ENCODE measurements around the gene TUT4. TPM values are rescaled to one million over a fixed set of nuclear protein-coding genes. Genes with fewer than 3 reads are reported as not detected.

TUT4 gene
- total RNA-seq, 6 donors from 2014 or later: 31.0 to 85.7 (median 55.4) TPM

Other genes with a start within 250 kb of the TUT4 start
- gene CC2D1B, start 186.9 kb downstream of the TUT4 start, total RNA-seq: 10 to 100 TPM; 40.8 to 77.2 (median 63.3) TPM
- gene ORC1, start 148.7 kb downstream of the TUT4 start, total RNA-seq: 1 to 10 TPM in 2 of 6 donors, under 1 TPM in 4; 0.22 to 1.1 (median 0.96) TPM
- 10 to 100 TPM in 5 of 6 donors, 1 to 10 TPM in 1; 2.7 to 39.6 (median 16.3) TPM for gene PRPF38A, start 148.5 kb downstream of the TUT4 start, total RNA-seq
- 10 to 100 TPM in 1 of 6 donors, 1 to 10 TPM in 5; 4.3 to 11.5 (median 9.2) TPM for gene GPX7, start 49.3 kb upstream of the TUT4 start, total RNA-seq
- 10 to 100 TPM in 1 of 6 donors, 1 to 10 TPM in 1, under 1 TPM in 1, not detected in 3; 0.24 to 10.5 (median 3.0) TPM for gene SHISAL2A, start 80.1 kb upstream of the TUT4 start, total RNA-seq
- 10 to 100 TPM in 3 of 6 donors, 1 to 10 TPM in 3; 2.2 to 20.8 (median 10.6) TPM for gene COA7, start 145.3 kb upstream of the TUT4 start, total RNA-seq
- 10 to 100 TPM; 23.0 to 37.2 (median 25.7) TPM for gene ZYG11B, start 173.4 kb upstream of the TUT4 start, total RNA-seq